ENCODE results near the gene YY1AP1.
"Not testable (repeated sequence)": the region's sequence is repeated elsewhere in the genome, so short reads cannot be mapped to it uniquely, and the experiment has no call there.

The YY1AP1 gene

DNA sequence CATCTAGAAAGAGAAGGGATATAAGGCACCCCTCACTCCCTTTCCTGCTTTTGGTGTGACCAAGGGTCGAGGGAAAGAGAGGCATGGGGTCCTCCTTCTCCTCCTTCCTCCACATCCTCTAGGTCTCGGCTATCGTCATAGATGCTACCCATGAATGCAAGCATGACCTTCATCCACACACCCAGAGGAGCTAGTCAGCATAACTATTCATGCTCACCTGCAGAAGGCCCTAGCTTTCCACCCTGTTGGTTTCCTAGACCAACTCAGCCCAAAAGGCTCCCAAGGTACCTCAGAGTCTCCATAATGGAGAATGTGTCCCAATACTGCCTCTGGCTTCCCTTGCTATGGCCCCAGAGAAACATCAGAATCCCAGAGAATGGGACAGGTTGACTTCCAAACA is 45.3 kb downstream of the YY1AP1 start:
- DNase-seq, result no peak

DNA sequence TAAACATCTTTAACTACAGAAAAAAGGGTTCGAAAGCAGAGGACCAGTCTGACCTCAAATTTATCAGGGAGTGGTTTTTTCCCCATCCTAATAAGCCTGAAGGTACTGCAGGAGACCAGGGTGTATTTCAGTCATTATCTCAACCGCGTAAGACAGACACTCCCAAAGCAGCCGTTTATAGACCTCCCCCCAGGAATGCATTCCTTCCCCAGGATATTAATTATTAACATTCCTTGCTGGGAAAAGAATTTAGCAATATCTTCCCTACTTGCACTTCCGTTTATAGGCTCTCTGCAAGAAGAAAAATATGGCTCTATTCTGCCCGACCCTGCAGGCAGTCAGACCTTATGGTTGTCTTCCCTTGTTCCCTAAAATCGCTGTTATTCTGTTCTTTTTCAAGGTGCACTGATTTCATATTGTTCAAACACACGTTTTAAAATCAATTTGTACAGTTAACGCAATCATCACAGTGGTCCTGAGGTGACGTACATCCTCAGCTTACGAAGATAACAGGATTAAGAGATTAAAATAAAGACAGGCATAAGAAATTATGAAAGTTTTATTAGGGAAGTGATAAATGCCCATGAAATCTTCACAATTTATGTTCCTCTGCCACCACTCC is 45.9 kb downstream of the YY1AP1 start:
- DNase-seq, result not testable (repeated sequence)

DNA sequence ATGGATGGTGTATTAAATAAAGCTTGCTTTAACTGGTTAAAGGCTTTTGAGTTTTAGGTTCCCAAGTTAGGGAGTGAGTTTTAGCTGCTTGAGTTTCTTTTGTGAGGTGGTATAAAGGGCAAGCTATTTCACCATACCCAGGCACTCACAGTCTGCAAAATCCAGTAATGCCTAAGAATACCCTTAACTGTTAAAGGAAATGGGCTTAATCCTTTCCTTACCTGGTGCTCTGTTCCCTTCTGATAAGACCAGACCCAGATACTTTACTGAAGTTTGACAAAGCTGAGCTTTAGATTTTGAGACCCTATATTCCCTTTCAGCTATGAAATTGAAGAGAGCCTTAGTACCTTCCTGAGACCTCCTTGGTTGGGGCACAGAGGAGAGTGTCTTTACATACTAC is 48.2 kb downstream of the YY1AP1 start:
- no peak for DNase-seq

DNA sequence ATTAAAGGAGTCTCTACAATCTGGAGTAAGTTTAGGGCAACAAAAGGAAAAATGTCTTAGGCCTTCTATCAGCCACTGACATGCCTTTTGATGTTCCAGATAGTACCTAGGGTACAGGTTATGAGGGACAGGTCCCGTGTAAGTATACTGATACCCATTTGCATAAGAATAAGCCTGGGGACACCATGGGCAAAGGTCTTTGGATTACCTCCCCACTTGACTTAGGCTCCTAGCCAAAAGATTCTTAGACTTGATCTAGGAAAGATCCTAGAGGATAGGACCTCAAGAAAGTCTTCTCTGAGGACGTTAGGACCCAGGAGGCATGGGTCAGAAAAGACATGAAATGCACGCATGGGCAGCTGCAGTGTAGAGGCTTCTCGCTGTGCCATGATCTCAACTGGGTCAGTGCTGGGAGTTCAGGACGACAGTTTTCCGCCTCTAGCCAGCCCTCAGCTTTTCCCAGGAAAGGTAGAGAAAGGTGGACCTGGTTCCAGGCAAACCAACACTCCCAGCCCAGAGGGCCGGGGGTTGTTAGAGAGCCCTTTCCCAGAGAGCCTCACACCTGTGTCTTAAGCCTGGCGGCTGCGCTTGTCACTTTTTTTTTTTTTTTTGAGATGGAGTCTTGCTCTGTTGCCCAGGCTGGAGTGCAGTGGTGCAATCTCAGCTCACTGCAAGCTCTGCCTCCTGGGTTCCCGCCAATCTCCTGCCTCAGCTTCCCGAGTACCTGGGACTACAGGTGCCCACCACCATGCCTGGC is 52.0 kb downstream of the YY1AP1 start:
- no peak for DNase-seq

DNA sequence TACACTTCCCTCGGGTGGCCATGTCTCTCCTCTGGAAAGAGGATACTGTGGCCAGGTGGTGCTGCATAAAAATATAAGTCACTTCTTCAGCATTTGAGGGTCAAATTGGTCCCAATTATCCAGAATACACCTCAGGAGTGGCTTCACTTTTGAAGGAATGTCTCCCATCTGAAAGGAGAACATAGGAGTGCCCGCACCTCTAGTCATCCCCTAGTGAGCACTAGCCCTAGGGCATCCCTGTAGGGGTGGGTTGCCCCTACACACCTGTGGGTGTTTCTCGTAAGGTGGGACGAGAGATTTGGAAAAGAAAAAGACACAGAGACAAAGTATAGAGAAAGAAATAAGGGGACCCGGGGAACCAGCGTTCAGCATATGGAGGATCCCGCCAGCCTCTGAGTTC is 62.1 kb downstream of the YY1AP1 start:
- not testable (repeated sequence) for DNase-seq

DNA sequence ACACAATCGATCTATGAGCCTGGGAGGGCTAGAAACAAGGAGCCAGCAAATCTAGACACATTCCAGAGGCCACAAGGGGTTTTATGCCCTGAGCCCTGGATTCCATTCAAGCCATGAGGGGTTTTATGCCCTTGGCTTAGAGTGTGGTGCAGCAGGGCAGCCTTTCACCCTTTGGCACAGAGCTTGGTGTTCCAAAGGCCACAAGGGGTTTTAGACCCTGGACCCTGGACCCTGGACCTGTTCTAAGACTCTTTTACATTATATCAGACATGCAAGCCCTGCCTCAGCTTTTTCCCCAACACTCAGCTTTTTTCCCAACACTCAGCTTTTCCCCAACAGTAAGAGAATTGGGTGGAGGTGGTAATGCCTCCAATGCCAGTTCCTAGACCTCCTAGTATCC is 65.2 kb downstream of the YY1AP1 start:
- no peak for DNase-seq

DNA sequence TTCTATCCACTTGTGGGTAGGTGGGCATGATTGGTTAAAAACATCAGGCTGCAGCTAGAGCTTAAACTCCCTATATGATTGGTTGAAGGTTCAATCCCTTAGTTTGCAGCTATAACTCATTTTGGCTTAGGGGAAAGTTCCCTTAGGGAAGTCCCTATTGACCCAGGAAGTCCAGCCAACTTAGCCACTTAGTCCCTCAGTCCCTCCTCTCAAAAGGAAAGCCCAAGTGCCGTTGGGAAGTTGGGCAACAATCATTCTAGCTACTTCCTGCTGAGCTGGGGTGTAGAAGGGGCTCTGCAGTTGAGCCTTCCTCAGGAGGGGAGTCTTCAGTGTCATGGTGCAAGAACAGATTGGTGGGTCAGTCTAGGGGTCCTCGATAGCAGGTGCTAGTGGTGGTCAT is 66.4 kb downstream of the YY1AP1 start:
- no peak for DNase-seq

DNA sequence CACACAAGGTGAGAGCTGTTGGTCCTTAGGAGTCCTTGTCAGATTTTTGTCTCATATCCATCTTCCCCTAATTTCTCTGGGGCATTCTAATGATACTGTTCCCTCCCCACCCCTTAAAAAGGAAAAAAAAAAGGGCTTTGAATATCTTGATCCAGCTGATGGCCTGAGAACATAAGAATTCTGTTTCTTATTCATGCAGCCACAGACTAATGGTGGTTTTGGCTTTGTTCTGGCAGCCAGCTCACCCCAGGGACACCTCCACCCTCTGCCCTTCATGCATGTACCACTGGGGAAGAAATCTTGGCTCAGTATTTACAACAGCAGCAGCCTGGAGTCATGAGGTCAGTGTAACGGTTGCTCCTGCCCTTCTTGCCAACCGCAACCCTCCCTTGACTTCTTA is 75.3 kb downstream of the YY1AP1 start:
- not testable (repeated sequence) for DNase-seq

DNA sequence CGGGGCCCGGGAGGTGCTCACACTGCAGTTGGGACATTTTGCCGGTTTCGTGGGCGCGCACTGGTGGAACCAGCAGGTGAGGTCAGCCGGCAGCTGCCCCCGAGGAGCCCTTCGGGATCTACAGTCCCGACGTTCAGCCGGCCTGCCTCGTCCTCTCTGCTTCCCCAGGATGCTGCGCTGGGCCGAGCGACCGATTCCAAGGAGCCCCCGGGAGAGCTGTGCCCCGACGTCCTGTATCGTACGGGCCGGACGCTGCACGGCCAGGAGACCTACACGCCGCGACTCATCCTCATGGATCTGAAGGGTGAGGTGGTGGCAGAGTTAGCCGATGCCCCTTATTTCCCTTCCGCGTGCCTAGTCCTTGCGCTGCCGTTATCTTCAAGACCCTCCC is 78.3 kb downstream of the YY1AP1 start:
- not testable (repeated sequence) for DNase-seq

DNA sequence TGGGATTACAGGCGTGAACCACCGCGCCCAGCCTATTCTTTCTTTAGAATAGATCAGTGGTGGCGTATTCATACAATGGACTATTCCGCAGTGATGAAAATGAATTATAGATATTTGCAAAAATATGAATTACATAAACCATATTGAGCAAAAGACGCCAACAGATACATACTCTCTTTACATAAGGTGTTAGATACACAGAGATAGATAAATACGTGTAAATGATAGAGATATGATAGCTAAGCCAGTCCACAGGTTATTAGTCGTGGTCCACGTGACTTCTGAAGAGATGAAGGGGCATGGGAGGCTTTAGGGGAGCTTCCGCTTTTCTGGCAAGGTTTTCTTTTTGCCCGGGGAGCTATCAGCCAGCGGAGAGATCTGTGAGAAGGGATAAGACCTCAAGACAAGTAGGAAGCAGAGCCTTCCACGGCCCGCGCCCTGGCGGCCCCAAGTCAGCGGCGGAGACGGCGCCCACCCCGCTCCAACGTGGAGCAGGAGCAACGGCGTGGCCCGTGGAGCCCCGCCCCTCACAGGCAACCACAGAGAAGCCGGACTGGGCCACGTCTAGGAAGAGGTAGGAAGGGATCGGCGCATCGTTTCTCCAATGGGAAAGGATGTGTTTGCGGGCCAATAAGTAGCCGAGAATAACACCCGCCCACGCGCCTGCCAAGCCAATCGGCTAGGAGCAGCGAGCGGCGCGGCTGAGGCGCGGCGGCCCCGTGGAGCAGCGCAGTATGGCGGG is 78.9 kb downstream of the YY1AP1 start, which contains the start of gene MSTO1:
TSS of gene MSTO1 (plus strand) at position 704 of the 742 bp plus-strand sequence. CDS start at position 735, 31 bp downstream.
- peak; percentile 94 for DNase-seq
